ENCODE measurements around the gene EXOC8.
"Not testable (repeated sequence)": the region's sequence is repeated elsewhere in the genome, so short reads cannot be mapped to it uniquely, and the experiment has no call there.

EXOC8 gene

DNA sequence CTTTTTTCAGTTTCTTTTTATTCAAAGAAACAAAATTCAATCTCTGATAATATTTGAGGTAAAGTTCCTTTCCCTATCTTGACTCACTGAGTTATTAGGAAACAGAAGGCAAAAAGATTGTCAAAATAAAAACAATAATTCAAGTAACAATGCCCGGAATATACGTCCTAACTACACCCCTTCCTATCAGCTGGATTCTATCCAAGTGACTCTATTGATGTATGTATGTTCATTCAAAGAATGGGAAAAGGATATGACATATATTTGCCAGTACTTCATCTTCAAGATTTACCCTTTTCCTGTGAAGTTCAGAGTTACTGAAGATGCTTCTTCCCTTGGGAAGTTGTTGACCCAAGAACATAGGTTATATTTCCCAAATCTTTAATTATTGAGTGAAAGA is 14.2 kb upstream of the EXOC8 start:
- Histone ChIP-seq H3K27ac (no peak overlapping the region), H3K9me3 (no peaks in the 10 kb centered on the region), H3K4me3 (ENCODE audit: low read depth in 1 of 2, low read length in 1 of 2) (no peak overlapping the region), H3K27me3 (no peaks in the 10 kb centered on the region), H3K4me1 (ENCODE audit: control insufficient read depth in 1 of 2, insufficient read depth in 1 of 2, low read depth in 1 of 2, low read length in 1 of 2) (no peaks in the 10 kb centered on the region), H3K36me3 (peaks cover 70% of the 10 kb centered on the region)
- TF ChIP-seq CTCF (IDR thresholded peaks at IDR 0.05) = no peak

- H3K36me3 ChIP-seq = peaks cover 67% of the 10 kb centered on the region
Measured at GRCh38 chr1:231348856-231349255, 11.2 kb upstream of the EXOC8 start.

DNA sequence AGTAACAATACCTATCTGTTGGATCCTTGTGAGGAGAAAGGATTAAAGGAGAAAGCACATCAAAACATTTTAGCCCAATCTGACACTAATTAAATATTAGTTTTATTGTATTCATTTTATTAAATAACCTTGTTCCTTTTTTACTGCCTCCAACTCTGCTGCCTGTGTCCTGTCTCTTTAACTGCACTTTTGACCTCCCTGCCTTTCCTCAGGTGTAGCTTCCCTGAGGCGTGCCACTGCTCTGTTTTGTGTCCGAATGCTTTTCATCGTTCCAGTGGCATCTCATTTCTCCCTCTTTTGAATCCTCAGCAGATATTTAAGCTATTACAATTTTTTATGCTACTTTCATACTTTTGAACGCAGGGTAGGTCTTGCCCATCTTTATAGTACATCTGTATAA is 10.8 kb upstream of the EXOC8 start:
- no peak overlapping the region for H3K27ac ChIP-seq
- no peak overlapping the region for H3K4me3 ChIP-seq (ENCODE audit: low read depth in 1 of 2, low read length in 1 of 2)
- H3K36me3 ChIP-seq = peaks cover 71% of the 10 kb centered on the region
- H3K9me3 ChIP-seq = no peaks in the 10 kb centered on the region
- TF ChIP-seq CTCF (IDR thresholded peaks at IDR 0.05) = no peak
- no peaks in the 10 kb centered on the region for H3K27me3 ChIP-seq
- H3K4me1 ChIP-seq (ENCODE audit: control insufficient read depth in 1 of 2, insufficient read depth in 1 of 2, low read depth in 1 of 2, low read length in 1 of 2) = no peaks in the 10 kb centered on the region

More at GRCh38 chr1:231348856-231349255, 11.2 kb upstream of the EXOC8 start:
- not testable (repeated sequence) for H3K27ac ChIP-seq; H3K9me3 ChIP-seq; H3K27me3 ChIP-seq; H3K4me1 ChIP-seq (ENCODE audit: control insufficient read depth in 1 of 2, insufficient read depth in 1 of 2, low read depth in 1 of 2, low read length in 1 of 2); H3K4me3 ChIP-seq (ENCODE audit: low read depth in 1 of 2, low read length in 1 of 2)

- Histone ChIP-seq H3K27me3 (no peaks in the 10 kb centered on the region), H3K9me3 (no peaks in the 10 kb centered on the region), H3K4me3 (ENCODE audit: low read depth in 1 of 2, low read length in 1 of 2) (no peak overlapping the region), H3K27ac (no peak overlapping the region), H3K36me3 (peaks cover 71% of the 10 kb centered on the region), H3K4me1 (ENCODE audit: control insufficient read depth in 1 of 2, insufficient read depth in 1 of 2, low read depth in 1 of 2, low read length in 1 of 2) (no peaks in the 10 kb centered on the region)
- TF ChIP-seq CTCF (IDR thresholded peaks at IDR 0.05) = no peak
Measured at GRCh38 chr1:231347961-231348360, 10.3 kb upstream of the EXOC8 start.

- Histone ChIP-seq H3K36me3 (peaks cover 17% of the 10 kb centered on the region), H3K27ac (peak overlapping the region; percentile 27), H3K9me3 (no peaks in the 10 kb centered on the region), H3K27me3 (no peaks in the 10 kb centered on the region), H3K4me3 (ENCODE audit: low read depth in 1 of 2, low read length in 1 of 2) (no peak overlapping the region), H3K4me1 (ENCODE audit: control insufficient read depth in 1 of 2, insufficient read depth in 1 of 2, low read depth in 1 of 2, low read length in 1 of 2) (peaks cover 40 to 41% of the 10 kb centered on the region in 2 experiments)
- TF ChIP-seq CTCF (IDR thresholded peaks at IDR 0.05) = no peak
Measured at GRCh38 chr1:231340328-231341013, 2.8 kb upstream of the EXOC8 start.

DNA sequence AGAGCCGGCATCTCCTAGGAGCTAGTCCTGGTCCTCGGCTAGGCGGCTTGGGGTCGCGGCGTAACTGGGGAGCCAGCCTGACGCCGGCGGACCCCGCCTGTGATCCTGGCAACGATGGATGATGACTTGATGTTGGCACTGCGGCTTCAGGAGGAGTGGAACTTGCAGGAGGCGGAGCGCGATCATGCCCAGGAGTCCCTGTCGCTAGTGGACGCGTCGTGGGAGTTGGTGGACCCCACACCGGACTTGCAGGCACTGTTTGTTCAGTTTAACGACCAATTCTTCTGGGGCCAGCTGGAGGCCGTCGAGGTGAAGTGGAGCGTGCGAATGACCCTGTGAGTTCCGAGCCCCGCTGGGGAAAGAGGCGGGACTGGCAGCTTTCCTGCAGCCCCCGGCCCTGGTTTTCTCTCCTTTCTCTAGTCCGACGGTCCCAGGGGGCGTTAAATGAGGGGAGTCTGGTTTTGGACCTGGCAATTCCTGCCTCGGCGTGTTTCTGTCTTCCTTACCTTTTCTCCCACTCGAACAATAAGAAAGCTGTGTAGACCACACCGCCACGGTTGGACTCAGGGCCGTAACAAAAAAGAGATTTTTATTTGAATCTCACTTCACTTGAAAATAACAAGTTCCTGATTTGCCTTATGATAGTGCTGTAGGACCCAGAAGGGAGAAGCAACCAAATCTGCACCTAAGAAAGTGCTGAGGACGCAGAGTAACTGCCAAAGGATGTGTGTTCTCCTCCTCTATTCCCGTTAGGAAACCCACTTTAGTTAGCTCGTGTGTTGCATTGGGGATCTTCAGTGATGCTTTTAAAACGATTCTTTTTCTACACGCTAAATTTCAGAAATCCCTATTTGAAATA is 847 bp upstream of the EXOC8 start, which contains the start of gene SPRTN:
Gene SPRTN (plus strand): TSS at position 24 of the 859 bp plus-strand sequence. CDS start 91 bp downstream, at position 115.
- no peak for TF ChIP-seq CTCF (IDR thresholded peaks at IDR 0.05)
- Histone ChIP-seq H3K27ac (peak within 1 kb of the TSS; percentile 96), H3K4me1 (ENCODE audit: control insufficient read depth in 1 of 2, insufficient read depth in 1 of 2, low read depth in 1 of 2, low read length in 1 of 2) (peaks cover 59 to 61% of the 10 kb centered on the region in 2 experiments), H3K4me3 (ENCODE audit: low read depth in 1 of 2, low read length in 1 of 2) (peak within 1 kb of the TSS; percentile 92 to 99), H3K27me3 (no peaks in the 10 kb centered on the region), H3K9me3 (no peaks in the 10 kb centered on the region), H3K36me3 (peaks cover 23% of the 10 kb centered on the region)

Data from neutrophil (primary cell).